ENCODE data around the gene SYNPO. TPM values are rescaled to one million over a fixed set of nuclear protein-coding genes. Genes with fewer than 3 reads are reported as not detected.

SYNPO gene
- total RNA-seq, 1 experiment from 2014 or later = 5.6 TPM

- no peak for DNase-seq (ENCODE audit: low read depth)
These were observed 15.3 kb upstream of the SYNPO start for GRCh38 chr5:150625164-150625535.

DNA sequence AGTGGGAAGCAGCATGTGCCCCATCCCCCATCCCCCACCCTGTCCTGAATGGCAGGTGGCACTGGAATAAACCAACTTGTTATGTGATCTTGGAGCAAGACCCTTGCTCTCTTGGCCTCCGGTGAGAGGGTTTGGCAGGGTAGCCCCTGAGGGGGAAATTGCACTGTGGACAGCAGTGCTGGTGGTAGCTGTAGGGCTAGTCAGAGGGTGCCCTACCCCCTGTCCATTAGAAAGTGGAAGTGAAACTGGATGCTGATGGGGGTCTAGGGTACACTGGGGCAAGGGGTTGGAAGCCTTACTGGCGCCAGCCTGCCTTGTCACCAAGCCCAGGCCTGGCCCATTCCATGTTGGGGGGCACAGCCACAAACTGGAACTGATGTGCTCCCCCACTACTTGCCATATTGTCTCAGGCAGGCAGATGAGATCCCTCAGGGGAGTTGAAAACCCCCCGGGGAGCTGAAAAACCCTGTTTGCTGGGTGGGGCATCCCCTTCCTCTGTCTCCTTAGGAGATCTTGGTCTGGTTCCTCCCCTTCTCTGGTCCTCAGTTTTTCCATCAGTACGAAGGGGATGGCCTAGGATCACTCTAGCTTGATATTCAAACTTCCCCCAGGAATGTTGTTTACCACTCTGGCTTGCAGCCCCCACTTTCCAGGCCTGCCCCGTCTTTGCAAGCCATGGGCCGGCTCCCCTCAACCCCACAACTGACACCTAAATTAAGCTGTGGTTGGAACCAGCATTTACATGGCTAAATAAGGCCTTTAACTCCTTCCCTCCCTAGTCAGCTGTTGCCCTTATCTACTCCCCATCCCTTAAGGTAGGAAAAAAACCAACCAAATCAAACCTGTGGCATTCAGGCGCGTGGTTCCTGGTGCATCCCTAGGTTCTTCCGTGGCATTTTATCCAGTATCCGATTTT is 14.4 kb upstream of the SYNPO start:
- DNase-seq (ENCODE audit: low read depth) = no peak

DNA sequence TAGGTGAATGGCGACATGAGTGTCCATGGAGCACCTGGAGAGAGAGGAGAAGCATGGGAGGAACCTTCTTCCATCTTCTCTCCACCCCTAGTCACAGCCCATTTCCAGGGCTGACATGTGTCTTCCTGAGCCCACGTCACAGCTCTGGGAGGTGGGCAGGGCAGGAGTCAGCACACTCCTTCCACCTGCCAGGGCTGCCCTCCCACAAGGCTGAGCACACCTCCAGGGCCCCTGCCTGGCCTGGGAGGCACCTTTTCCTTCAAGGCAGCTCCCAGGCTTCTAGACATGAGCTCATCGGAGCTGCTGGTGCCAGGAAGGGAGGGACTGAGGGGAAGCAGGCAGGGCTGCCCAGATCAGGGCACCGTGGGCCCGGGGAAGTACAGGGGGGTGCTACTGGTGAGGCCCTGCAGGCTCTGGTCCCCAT is 13.6 kb upstream of the SYNPO start:
- DNase-seq (ENCODE audit: low read depth) = peak; percentile 24

DNA sequence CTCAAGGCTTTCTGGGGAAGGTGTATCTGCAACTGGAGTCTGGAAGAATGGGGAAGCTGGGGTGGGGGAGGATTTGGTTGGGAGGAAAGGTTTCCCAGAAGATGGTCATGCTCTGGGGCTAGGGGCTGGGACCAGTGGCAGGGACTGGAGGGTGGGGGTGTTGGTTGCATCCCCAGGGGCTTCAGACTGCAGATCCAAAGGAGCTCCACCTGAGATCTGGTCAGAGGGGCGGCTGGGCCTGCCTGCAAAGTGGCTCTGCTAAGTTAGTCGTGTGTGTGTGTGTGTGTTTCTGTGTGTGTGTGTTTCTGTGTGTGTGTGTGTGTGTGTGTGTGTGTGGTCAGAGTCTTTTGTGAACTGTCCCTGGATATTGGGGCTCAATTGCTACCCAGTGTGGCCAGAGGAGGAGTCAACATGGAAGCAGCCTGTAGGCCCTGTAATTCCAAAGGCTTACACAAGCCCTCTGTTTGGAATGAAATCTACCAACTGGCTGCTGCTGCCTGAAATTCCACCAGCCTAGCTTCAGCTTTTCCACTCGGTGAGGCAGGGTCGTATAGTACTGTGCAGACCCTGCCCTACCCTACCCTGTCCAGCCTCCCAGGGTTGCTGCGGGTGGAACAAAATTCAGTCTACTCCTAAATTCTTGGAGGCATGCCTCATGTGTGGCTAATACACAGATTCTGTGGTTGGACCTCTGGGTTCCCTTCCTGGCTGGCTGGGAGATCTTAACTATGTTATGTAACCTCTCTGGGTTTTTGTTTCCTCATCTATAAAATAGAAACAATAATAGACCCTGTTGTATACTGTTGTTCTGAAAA is 12.5 kb upstream of the SYNPO start:
- DNase-seq (ENCODE audit: low read depth) = peak; percentile 62

DNA sequence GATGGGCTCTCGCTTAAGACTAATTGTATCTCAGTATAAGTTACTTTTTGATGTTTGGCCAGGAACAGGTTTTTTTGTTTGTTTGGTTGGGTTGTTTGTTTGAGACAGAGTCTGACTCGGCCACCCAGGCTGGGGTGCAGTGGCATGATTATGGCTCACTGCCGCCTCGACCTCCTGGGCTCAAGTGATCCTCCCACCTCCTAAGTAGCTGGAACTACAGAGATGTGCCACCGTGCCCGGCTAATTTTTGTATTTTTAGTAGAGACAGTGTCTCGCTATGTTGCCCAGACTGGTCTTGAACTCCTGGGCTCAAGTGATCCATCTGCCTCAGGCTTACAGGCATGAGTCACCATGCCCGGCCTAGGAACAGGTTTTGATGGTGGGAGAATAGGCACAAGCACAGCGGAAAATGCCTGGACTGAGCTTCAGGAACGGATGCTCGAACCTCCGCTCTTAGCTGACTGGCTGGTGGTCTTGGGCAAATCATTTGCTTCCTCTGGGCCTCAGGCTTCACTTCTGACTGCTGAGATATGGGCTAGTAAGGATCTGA is 11.4 kb upstream of the SYNPO start:
- peak; percentile 57 for DNase-seq (ENCODE audit: low read depth)

DNA sequence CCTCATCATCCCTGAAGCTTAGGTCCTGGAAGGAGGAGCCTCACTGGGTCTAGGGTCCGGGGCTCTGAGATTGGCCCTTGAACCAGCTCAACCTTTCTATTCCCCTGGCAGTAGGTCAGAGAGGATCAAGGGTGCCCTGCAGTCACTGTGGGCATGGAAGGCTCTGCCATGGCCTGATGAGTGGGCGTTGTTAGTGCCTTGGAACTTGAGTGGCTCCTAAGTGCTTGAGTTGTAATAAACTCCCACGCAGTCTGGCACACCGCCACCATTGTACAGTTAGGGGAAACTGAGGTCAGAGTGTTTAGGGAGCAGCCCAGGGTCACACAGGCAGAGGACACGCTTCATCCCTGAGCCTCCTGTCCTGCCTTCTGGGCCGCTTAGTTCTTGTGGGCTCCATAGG is 10.4 kb upstream of the SYNPO start:
- no peak for DNase-seq (ENCODE audit: low read depth)

GRCh38 chr5:150630461-150631325 is 9.8 kb upstream of the SYNPO start:
- DNase-seq (ENCODE audit: low read depth) = no peak

DNA sequence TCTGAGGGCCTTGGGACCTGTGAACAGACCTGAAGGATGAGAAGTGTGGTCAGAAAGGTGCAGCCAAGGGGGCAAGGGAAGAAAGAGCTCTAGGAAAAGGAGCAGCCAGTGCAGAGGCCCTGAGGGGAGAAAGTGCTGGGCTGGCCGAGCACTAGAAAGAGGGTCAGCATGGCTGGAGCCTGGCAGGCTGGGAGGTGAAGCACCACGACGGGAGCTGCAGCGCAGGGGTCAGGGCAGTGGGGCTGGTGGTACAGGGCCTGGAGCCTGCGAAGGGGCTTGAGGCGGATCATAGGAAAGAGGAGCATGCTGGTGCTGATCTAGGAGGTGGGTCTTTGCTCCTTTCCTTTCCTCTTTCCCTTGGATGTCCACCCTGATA is 9.1 kb upstream of the SYNPO start:
- DNase-seq (ENCODE audit: low read depth) = no peak

DNA sequence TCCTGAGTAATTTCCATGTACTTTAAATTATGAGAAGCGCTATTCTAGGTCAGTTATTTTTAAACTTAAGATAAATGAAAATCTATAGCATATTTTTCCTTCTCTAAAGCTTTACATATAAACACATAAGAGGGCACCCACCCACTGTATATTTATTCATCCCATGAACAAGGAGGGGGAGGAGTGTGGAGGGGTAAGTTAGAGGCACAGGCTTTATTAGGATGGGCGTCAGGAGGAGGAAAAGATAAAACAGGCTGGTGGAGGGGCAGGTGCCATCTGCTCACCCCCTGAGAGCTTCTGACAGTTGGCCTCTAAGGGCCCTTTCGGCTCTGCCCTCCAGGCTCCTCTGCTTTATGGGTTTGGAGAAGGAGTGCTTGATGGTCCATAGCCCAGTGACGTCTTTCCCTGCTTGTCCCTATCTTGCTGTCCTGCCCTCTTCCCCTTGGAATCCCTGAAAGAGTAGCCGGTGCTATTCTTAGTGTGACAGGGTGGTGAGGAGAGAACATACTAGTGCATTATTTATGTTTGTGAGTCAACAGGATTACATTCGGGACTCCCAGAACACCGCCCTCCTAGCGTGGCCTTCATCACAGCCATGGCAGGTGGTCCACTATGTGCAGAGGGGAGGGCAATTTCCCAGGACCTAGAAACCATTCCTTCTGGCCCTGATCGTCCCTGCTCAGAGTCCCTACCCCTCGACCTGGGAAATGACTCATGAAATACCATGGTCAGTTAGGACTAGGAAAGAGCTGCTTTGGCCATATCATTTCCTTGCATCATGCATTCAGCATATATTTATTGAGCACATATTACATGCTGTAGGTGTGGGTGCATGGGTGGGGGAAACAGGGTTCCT is 7.9 kb upstream of the SYNPO start:
- DNase-seq (ENCODE audit: low read depth) = peak; percentile 51

GRCh38 chr5:150633429-150633828 is 7.0 kb upstream of the SYNPO start:
- no peak for DNase-seq (ENCODE audit: low read depth)

- peak; percentile 92 for DNase-seq (ENCODE audit: low read depth)
These were observed 3.8 kb upstream of the SYNPO start for GRCh38 chr5:150636391-150637244.

- peak; percentile 97 for DNase-seq (ENCODE audit: low read depth)
These were observed 3.0 kb upstream of the SYNPO start for GRCh38 chr5:150637245-150638052.

DNA sequence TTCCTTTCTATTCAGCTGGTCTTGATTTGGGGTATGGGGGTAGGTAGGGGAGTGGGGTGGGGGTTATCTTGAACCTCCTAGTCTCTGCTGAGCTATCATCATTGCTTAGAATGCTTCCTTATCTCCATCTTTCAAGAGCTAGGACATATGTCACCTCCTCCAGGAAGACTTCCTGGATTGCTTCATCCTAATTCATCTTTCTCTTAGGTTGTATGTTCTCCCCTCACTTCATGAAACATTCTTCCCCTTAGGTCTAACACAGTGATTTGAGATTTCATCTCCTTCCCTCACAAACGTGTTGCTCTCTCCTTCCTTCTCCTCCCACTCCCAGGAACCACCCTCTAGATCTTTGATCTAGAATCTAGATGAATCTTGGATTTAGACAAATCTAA is 2.4 kb upstream of the SYNPO start:
- DNase-seq (ENCODE audit: low read depth) = no peak

DNA sequence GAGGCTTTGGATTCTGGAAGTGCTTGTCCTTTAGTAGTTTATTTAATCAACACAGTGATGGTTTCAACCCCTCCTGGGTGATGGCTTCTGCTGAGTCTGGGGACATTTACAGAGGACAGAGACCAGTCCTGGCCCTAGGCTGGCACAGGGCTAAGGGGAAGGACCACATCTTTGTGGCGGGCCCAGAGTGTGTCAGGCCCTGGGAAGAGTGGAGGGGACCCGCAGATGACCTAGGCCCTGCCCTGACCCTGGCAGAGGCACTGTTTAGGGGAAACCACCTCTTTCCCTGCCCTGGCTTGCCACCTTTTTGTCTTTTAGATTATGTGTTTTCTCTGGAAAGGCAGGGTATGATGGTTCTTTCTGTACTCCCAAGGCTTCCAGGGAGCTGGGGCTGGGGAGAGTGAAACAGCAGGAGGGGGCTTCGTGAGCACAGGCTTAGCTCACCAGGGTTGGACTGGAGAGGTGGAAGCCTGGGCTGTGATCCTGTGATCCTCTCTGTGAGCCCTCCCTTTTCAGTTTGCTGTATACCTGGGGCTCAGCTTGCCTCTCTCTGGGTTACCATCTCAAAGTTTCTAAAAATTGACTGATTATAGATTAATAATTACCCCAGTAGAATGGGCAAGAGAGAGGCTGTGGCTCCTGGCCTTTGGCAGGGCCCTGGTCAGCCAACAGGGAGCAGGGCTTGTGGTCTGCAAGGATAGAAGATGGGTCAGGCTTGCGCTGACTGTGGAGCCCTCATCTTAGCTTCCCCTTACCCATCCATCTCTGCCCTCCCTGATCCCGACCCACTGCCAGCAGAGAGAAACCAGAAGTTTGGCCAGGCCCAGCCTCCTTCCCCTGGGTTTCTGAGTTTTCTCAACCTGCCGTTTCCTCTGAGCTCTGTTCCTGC is 1.7 kb upstream of the SYNPO start:
- DNase-seq (ENCODE audit: low read depth) = no peak

DNA sequence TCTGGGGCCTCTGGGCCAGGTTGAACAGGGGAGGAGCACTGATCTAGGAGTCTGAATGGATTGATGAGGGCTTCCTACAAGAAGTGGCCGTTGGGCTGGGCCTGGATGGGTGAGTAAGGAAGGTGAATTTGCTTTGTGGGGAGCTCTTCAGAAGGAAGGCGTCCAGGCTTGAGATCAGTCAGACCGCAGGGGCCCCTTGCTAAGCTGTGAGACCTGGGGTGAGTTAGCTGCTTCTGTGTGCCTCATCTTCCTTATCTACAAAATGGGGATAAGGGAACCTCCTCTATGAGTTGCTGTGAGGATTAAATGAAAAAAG is 1.1 kb upstream of the SYNPO start:
- DNase-seq (ENCODE audit: low read depth) = no peak

DNA sequence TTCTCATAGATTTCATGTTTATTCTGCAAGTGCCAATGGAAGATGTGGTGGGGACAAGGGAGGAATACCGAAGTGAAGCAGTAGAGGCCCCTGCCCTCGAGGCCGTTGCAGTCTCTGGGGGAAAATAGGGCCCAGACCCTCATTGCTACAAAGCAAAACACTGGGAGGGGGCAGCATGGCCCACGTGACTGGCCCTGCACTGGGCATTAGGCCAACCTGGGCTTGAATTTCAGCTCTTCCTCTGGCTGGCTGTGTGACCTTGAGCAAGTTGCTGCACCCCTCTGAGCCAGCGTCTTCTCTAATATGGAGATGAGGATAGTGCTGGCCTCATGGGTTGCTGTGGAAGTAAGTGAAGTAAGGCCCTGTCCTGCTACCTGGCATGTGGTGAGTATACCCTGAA is 709 bp upstream of the SYNPO start:
- no peak for DNase-seq (ENCODE audit: low read depth)

- DNase-seq (ENCODE audit: low read depth) = peak; percentile 95
These were observed 628 bp downstream of the SYNPO start for GRCh38 chr5:150641006-150641570.

Measured in M059J (cell line).